Caki2 (cell line): ENCODE data around the gene SLC12A4. TPM values are rescaled to one million over a fixed set of nuclear protein-coding genes. Genes with fewer than 3 reads are reported as not detected.
"Not testable (repeated sequence)": the region's sequence is repeated elsewhere in the genome, so short reads cannot be mapped to it uniquely, and the experiment has no call there.

ENCODE experiments used
- DNase-seq: peaks from one replicate; pipeline ENCODE4 v3.0.0-alpha.2; 2015; ENCODE audit warnings: low read depth
- in situ Hi-C: cut with HindIII; loops from 2 replicates; pipeline ENCODE4 v1.10.0; 2016; ENCODE audit warnings: low sequenced_read_pairs, low pct_unique_long_range_greater_than_20kb, mixed read lengths
- total RNA-seq: library from RNA; depleted of rRNA; stranded (reverse); fragments of >200 nt; shearing (Covaris generic); gene quantifications from 2 replicates; pipeline ENCODE4 v1.2.3, GENCODE V29; 2014; ENCODE audit warnings: low replicate concordance; rRNA removed

The SLC12A4 gene
- total RNA-seq, result 19.8 and 49.8 TPM in 2 replicates

DNA sequence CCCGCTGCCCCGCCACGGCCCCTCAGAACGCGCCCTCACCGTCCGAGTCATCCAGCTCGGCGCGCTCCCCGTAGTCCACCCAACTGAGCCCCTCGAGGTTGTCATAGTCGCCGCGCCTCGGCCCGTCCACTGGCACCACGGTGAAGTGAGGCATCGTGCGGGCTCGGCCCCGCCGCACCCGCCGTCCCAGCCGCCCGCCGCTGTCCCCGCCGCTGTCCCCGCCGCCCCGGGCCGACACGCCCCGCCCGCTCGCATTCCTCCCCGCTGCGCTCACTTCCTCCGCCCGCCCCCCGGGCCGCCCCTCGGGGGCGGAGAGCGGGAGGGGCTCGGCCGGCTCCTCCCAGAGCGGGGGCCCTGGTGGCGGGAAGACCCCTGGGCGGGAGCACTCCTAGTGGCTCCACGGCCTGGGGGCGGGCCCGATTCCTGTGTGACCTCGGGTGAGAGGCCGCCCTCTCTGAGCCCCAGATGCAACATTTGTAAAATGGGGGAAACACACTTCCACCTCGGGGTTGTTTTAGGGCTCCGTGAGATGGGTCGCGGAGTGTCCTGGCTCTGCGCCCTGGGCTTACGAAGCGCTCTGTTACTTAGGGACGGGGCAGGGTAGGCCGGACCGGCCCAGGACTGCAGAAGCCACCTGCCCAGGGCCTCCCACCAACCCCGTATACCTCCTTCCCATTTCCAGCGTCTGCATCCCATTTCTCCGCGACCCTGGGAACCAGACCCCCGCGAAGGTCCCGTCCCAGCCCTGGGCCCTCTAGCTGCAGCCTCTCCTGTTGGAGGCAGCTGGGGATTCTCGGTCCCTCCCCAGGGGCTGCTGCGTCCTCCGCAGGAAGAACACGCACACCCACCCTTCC is at the start of gene SLC12A4:
SLC12A4 (minus strand) TSS at position 238 of the 854 bp plus-strand sequence; CDS start at position 154, 84 bp downstream.
- in situ Hi-C loops, result no loop called here
- DNase-seq, result peak; percentile 72

DNA sequence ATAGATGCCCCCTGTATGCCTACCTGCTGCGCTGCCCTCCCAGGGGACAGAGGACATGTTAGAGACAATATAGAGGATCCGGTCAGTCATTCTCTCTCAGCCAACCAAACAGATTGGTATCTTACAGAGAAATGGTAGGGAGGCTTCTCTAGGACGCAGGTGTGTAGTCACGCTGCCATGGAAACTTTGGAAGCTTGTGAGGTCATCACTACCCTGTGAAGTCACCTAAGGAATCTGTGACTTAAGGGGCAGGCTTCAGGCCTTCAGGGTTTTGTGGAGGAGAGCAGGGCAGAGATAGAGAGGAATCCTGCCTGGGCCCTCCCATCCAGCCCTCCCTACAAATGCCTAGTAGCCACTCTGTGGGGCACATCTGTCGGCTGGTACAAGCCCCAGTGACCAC is 47.2 kb upstream of the SLC12A4 start, which contains the start of gene DPEP2NB:
DPEP2NB (minus strand) TSS at position 231 of the 400 bp plus-strand sequence; CDS start at position 90, 141 bp downstream.
- in situ Hi-C loops, result no loop called here

DNA sequence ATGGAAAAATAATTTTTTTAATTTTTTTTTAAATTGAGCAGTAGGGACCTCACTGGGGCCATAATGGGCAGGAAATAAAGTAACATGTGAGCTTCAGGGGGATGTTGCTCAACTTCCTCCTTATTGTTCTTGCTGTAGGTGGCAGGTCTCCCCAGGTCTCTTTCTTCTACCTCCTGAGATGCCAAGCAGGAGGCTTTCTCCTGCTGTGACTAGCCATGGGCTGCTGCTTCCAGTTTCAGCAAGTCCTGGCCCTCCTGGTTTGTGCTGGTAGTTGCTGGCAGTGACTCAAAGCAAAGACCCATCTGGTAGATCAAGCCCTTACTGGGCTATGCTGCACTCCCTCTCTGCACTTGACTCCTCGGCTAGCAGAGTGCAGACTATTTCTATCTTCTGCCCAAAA is 45.0 kb upstream of the SLC12A4 start:
- no peak for DNase-seq
- in situ Hi-C loops, result no loop called here

More for the DNA sequence above, 47.2 kb upstream of the SLC12A4 start, which contains the start of gene DPEP2NB:
- no peak for DNase-seq

DNA sequence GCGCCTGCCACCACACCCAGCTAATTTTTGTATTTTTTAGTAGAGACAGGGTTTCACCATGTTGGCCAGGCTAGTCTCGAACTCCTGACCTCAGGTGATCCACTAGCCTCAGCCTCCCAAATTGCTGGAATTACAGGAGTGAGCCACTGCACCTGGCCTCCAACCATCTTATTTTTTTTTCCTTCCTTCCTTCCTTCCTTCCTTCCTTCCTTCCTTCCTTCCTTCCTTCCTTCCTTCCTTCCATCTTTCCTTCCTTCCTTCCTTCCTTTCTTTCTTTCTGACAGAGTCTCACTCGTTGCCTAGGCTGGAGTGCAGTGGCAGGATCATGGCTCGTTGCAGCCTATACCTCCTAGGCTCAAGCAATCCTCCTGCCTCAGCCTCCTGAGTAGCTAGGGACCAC is 41.4 kb upstream of the SLC12A4 start:
- in situ Hi-C loops, DNase-seq: not testable (repeated sequence)

DNA sequence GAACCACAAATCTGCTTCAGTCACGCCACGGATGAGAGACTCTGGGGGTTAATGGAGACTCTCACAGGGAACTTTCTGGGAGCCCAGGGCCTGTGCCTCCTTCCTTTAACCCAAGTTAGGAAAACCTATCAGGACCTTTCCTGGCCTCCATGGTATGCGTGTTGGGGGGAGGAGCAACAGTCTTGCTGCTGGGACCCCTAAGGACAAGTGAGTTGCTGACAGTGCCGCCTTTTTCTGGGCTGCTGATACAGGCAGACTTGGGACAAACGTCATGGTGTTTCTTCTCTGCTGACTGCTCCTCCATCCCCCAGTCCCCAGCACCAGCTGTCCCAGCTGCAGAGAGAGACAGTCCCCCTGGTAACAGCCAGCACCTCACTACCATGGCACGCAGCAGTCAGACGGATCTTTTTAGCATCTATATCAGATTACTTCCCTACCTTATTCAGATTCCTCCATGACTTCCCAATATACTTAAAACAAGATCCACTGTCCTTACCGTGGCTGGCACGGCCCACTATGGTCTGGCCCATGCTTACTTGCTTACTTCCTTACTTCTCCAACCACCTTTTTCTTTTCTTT is 40.8 kb upstream of the SLC12A4 start:
- DNase-seq, result no peak
- in situ Hi-C loops, result no loop called here

DNA sequence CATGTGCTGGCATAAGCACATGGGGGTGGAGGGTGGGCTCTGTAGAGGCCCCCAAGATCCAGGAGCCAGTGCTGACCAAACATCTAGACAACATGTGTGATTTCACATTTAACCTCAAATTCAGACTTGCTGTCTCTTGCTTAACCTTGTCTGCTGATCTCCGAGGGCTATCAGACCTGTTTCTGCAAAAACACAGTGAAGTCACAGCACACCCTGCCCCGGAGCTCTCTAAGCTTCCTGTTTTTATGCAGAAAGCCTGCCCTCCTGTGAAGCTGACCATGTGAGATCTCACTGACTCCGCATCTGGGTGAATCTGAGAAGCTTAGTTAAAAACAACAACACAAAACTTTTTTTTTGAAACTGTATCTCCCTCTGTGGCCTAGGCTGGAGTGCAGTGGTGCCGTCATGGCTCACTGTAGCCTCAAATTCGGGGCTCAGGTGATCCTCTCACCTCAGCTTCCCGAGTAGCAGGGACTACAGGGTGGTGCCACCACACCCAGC is 37.4 kb upstream of the SLC12A4 start:
- no peak for DNase-seq
- in situ Hi-C loops, result no loop called here

DNA sequence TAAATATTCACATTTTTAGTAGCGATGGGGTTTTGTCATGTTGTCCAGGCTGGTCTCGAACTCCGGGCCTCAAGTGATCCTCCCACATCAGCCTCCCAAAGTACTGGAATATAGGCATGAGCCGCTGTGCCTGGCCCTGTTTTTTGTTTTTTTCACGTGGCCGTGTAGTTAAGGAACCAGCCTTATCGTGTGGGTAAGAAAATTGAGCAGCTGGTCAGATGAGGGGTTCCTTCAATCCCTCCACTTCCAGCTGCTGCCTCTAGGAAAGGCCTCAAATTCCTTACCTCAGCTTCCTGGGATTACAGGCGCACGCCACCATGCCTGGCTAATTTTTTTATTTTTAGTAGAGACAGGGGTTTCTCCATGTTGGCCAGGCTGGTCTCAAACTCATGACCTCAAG is 36.8 kb upstream of the SLC12A4 start:
- in situ Hi-C loops, result no loop called here
- DNase-seq, result no peak

DNA sequence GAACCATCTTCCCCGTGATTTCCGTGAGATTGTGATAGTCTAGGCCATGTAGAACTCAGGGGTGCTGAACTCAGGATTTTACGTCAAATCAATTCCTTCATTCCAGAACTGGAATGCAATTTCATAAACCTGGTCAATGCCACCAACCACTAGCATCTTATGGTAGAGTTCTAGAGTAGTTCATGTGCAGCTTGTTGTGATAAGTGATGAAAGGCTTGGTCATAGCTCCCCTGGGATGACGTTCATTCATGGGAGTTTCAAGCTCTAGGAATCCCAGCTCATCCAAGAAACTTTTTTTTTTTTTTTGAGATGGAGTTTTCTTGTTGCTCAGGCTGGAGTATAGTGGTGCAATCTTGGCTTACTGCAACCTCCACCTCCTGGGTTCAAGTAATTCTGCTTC is 34.6 kb upstream of the SLC12A4 start:
- in situ Hi-C loops, result no loop called here
- no peak for DNase-seq

DNA sequence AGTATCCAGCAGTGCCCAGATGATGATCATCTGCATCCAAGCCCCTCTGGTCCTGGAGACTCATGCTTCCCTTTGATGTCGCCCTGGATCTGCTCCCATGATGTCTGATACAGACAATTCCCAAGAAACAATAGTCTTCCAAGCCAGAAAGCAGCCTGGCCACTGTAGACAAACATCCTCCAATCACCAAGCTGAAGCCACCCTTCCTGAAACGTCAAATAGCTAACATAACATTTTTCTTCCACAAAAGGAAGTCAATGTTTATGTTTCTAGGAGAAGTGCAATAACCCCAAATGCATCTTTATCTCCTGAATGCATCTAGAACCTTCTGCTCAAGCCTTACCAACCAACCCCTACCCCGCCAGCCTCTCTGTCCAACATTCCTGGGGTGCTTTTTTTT is 32.0 kb upstream of the SLC12A4 start:
- in situ Hi-C loops, result no loop called here
- DNase-seq, result no peak

DNA sequence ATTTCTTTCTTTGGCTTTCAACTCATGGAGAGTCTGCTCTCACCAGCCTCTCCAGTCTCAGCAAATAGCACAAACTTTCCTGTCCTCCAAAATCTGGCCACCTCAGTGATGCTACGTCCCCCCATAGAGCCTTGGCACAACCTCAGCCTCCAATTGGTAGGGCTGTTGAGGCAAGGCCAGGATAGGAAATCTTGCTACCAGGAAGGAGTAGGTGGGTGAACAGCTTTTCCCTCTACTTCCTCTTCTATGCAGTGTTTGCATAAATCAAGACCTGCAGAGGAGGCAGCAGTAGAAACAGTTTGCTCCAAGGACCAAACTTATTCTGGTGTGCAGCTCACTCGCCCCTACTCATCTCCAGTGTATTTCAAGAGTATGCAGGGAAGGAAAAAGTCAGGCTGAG is 31.5 kb upstream of the SLC12A4 start:
- no peak for DNase-seq
- in situ Hi-C loops, result no loop called here

DNA sequence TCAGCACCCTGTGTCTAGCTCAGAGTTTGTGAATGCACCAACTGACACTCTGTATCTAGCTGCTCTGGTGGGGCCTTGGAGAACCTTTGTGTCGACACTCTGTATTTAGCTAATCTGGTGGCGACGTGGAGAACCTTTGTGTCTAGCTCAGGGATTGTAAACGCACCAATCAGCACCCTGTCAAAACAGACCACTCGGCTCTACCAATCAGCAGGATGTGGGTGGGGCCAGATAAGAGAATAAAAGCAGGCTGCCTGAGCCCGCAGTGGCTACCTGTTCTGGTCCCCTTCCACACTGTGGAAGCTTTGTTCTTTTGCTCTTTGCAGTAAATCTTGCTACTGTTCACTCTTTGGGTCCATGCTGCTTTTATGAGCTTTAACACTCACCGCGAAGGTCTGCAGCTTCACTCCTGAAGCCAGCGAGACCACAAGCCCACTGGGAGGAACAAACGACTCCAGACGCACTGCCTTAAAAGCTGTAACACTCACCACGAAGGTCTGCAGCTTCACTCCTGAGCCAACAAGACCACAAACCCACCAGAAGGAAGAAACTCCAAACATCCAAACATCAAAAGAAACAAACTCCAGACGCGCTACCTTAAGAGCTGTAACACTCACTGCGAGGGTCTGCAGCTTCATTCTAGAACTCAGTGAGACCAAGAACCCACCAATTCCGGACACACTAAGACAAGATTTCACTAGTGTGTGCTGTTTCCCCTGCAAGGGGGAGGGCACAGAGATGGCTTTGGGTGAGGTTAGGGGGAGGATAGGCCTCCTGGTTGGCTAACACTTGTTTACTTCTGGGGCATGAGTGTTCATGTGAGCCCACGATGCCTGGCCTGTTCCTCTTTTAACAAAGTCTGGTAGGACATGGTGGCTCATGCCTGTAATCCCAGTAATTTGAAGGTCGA is 30.6 kb upstream of the SLC12A4 start, which contains the start of gene DPEP2:
DPEP2 (minus strand) TSS at position 706 of the 910 bp plus-strand sequence. CDS start 6,272 bp downstream, outside the sequence.
- DNase-seq, in situ Hi-C loops: not testable (repeated sequence)

DNA sequence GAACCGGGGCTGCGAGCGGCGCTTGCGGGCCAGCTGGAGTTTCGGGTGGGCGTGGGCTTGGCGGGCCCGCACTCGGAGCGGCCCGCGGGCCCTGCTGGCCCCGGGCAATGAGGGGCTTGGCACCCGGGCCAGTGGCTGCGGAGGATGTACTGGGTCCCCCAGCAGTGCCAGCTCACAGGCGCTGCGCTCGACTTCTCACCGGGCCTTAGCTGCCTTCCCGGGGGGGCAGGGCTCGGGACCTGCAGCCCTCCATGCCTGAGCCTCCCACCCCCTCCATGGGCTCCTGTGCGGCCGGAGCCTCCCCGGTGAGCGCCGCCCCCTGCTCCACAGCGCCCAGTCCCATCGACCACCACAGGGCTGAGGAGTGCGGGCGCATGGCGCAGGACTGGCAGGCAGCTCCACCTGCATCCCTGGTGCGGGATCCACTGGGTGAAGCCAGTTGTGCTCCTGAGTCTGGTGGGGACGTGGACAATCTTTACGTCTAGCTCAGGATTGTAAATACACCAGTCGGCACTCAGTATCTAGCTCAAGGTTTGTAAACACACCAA is 29.9 kb upstream of the SLC12A4 start:
- in situ Hi-C loops, DNase-seq: not testable (repeated sequence)

DNA sequence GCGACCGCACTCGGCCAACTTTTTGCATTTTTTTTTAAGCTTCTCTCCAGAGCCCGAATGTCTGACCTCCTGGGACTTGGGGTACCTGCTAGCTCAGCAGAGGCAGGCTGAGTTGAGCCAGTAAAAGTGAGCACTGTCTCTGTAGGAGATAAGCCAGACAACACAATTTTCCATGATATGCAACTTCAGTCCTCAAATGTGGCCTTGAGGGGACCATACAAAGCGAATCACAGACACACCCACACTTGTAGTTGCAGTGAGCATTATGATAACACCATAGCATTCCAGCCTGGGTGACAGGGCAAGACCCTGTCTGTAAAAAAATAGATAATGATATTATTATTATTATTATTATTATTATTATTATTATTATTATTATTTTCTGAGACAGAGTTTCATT is 28.2 kb upstream of the SLC12A4 start:
- no peak for DNase-seq
- in situ Hi-C loops, result no loop called here

DNA sequence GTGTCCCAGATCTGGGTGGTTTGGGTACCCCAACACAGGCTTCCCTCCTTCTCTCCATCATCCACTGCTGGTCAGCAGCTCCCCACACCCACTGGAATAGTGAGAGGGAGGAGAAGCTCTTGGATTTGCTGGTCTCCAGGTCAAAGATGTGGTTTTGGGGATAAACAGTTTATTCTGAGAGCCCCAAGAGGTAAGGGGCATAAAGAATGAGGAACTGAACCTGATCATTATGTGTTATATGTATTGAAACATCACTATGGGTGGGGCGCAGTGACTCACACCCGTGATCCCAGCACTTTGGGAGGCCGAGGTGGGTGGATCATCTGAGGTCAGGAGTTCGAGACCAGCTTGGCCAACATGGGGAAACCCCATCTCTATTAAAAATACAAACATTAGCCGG is 27.0 kb upstream of the SLC12A4 start:
- DNase-seq, result no peak
- in situ Hi-C loops, result no loop called here

DNA sequence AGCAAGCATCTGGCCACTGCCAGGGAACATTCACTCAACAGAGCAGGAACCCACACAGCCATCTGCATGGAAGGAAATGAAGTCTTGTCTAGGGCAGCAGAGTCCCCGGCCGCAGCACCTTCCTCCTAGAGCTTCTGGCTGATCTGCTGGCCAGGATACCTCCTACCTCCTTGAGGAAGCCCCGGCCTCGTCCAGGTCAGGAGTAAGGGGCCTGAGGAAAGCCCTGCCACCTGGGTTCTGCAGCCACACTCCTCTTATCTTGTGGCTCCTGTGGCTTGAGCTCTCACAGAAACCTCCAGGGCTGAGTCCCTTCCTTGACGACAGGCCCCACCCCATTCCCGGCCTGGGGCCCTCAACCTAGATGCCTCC is 25.6 kb upstream of the SLC12A4 start:
- DNase-seq, in situ Hi-C loops: not testable (repeated sequence)

DNA sequence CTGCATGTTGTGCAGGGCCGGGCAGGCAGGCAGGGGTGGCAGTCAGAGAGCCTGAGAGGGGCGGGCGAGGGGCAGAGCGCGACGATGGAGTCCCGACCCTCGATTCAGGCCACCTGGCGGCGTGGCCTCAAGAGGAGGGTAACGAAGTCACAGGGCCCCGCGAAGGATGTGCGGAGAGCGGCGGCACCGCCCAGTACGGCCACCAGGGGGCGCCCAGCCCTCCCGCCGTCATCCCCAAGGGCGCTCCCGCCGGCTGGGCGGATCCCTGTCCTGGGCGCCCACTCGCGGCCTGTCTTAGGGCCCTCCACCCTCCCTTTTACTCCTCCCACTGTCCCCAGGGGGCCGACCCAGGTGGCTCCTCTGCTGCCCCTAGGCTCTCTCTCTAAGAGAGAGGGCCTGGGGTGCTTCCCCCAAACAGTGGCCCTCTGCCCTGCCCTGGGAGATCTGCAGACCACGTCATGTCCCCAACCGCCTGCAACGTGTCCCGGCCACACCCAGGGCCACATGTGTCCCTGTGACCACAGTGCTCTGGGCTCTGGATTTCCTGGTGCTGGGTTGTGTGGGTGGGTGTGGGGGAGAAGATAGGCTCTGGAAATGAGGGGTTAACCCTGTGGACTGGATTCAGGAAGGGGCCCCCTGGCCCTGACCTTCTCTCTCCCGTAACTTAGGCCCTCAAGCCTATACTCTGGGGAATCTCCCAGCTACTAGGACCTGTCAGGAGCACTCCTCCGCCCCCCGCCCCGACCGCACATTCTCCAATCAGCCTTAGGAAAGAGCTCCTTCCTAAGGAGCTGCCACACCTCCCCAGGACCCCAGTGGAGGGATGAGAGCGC is 25.0 kb upstream of the SLC12A4 start:
- peak; percentile 65 for DNase-seq
- in situ Hi-C loops, result no loop called here

DNA sequence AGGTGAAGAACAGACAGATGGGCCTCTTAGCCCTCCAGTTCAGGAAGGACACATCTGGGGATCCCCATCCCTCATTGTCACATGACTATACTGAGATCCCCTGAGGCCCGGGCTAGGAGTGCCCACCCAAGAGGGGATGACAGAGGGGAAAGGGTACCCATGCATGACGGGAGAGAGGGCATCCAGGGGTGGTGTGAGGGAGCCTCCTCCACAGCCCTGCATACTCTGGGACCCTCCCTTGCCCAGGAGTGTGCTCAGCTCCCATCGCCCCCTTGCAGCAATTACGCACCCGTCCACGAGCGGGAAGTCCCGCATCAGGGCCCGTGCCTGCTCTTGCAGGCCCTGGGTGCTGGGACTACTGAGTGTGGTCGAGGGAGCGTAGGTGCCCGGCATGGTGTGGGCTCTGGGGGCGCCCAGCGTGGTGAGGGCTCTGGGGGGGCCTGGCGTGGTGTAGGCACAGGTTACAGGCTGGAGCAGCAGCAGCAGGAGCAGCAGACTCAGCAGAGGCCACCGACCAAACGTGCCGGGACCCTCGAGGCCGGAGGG is 24.3 kb upstream of the SLC12A4 start:
- no peak for DNase-seq
- in situ Hi-C loops, result no loop called here
